T1000 (cell line): Measurements from ENCODE around the gene BRMS1.
"Not testable (repeated sequence)": the region's sequence is repeated elsewhere in the genome, so short reads cannot be mapped to it uniquely, and the experiment has no call there.

Experiments used
- DNase-seq: peaks from one replicate; lab custom pipeline; 2025; ENCODE audit warnings: mixed read lengths; lab: John Stamatoyannopoulos, UW

Gene BRMS1

DNA sequence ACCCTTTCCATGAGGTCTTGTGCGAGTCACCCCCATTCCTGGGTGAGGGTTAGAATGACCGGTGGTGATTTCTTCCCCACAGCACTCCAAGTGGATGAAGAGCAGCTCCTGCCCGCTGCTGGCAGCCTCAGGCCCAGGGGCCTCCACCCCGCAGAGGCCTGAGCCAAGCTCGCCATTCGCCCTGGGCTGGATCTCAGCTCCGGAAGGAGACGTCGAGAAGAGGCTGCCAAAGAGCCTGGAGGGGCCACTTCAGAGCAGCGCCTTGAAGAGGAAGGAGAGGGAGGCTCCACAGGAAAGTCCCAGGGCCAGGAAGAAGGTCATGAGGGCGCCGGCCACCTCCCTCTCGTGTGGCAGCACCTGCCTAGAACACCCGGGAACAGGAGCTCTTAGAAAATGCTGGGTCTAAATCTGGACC lies 18.3 kb upstream of the BRMS1 start:
- no peak for DNase-seq

DNA sequence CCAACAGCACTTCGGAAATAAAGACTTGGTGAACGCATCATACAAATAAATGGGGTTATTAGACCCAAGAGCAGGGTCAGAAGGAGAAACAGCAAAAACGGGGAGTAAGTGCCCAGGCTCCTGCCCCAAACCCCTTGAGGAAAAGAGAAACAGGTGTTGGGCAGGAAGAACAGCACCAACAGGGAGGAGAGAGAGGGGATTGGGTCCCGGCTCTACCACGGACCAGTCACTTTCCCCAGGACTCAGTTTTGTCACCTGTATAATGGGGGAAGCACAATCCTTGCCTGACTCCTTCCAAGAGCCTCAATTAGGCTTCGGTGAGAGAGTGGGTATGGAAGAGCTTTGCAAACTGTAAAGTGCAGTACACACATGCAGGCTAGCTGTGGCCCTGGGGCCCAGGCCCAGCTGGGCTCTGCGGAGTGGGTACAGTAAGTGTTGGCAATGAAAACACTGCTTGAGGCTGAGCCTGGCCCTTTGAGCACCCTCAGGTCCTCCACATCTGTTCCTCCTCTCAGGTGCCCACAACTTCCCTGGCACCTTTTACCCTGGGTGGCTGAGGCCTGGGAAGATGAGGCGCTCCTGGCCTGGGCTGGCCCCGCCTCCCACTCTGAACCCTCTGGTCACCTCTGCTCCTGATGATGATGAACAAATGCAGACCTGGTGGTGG lies 17.7 kb upstream of the BRMS1 start:
- no peak for DNase-seq

DNA sequence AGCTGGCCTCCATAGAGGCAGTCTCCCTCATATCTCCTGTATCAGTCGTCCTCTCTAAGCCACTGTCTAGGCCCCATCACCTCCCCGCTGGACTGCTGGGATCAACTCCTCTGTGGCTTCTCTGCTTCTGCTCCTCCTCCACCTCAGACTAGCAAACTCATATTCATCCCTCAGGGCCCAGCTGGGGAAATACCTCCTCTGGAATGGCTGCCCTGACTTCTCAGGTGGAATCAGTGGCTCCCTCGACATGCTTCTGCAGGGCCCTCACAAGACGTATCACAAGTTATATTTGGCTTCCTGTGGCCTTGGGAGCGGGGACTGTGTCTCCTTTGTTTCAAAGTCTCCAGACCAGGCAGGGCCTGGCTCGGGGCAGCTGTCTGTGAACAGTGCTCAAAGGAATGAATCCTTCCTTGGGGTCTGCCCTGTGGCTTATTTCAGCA lies 16.6 kb upstream of the BRMS1 start:
- no peak for DNase-seq

DNA sequence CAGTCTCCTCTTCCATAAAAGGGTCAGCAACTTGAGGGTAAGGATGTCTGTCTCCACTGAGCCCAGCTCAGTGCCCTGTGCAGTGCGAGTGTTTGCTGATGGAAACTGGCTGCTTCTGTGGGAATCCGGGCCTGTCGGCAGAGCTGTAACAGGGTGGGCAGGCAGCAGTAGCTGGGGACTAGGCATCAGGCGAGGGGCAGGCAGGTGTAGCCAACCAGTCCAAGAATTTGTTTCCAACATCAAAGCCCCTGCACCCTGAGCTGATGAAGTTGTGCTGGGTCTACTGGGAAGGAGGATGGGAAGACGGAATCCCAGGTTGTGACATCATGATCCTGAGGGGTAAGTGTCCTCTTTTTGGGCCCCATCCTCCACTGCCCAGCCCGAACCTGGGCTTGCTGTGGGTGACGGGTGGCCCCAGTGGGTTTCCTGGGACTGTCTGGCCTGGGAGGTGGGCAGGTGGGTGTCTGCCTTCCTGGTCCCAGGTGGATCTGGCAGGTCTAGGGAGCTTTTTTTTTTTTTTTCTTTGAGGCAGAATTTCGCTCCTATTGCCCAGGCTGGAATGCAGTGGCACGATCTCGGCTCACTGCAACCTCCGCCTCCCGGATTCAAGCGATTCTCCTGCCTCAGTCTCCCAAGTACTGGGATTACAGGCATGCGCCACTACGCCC lies 15.6 kb upstream of the BRMS1 start:
- DNase-seq = no peak

DNA sequence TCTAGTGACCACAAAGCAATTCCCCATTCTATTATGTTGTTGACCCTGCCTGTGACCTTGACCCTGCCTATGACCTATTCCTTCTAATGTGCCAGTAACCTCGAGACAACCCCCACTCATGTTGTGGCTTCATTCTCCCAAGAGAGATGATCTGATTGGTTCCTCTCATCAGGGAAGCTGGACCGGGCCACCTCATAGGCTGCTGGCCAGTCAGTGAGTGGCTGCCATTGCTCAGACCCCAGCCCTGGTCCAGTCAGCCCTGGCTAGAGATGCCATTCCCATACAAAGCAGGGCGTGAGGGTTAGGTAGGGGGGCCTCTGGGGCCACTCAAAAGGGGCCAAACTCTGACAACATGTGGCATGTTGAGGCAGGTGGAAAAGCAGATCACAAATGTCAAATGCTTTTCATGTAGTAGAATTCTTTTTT lies 14.8 kb upstream of the BRMS1 start:
- DNase-seq = no peak

DNA sequence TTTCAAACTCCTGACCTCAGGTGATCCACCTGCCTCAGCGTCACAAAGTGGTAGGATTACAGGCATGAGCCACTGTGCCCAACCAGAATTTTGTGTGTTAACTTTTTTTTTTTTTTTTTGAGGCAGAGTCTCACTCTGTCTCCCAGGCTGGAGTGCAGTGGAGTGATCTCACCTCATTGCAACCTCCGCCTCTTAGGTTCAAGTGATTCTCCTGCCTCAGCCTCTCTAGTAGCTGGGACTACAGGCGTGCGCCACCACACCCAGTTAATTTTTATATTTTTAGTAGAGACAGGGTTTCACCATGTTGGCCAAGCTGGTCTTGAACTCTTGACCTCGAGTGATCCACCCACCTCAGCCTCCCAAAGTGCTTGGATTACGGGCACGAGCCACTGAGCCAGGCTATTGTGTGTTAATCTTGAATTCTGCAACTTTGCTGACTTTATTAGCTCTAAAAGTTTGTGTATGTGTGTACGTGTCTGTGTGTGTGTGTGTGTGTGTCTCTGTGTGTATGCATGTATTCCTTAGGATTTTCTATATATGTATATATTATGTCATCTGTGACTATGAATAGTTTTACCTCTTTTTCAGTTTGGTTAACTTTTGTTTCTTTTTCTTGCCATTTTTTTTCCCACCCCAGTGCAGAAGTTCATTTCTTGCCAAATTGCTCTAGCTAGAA lies 5.8 kb upstream of the BRMS1 start:
- DNase-seq = not testable (repeated sequence)

DNA sequence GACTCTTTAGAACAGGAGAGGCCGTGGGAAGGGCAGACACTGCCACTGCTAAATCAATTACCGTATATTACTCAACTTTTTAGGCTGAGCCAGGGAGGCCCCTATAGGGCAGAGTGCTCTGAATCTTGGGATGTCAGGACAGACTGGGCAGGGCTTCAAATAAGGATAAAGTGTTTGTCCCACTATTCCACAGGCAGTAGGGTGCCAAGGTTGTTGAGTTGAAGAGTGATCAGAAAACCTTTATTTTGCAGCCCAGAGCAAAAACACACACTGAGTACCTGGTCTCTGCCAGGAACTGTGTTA lies 4.1 kb upstream of the BRMS1 start:
- no peak for DNase-seq

DNA sequence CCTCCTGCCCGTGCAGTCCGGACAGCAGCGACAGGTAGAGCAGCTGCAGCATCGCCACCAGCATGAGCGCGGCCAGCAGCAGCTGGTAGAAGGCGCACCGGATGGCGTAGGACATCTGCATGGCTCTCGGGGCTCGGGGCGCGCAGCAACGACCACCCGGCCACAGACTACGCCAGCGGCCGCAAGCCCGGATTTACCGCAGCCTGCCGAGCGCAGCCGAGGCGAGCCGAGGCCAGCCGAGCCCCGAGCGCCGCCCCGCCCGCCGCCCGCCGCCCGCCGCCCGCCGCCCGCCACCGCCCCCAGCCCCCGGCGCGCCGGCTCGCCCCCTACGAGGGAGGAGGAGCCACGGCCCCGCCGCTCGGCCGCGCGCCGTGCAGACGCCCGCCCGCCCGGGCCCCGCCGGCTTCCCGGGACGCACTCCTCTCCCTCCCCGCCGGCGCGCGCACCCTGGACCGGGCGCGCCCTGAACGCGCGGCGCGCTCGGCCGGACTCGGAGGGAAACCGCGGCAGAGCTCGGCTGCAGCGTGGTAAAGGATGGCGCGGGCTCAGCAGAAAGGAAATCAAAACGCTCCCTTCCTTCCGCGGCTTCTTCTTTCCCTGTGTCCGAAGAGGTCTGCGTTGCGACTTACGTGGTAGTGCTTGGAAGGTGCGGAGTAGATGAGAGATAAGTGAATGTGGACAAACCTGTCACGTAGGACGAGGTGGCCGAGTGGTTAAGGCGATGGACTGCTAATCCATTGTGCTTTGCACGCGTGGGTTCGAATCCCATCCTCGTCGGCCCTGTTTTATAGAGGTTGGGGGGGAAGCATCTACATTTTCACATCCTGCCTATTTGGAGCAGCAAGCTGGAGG lies 2.7 kb upstream of the BRMS1 start, which contains the start of gene B4GAT1:
B4GAT1 (minus strand) TSS at position 205 of the 852 bp plus-strand sequence; CDS start at position 121, 84 bp downstream.
- peak; percentile 93 for DNase-seq

DNA sequence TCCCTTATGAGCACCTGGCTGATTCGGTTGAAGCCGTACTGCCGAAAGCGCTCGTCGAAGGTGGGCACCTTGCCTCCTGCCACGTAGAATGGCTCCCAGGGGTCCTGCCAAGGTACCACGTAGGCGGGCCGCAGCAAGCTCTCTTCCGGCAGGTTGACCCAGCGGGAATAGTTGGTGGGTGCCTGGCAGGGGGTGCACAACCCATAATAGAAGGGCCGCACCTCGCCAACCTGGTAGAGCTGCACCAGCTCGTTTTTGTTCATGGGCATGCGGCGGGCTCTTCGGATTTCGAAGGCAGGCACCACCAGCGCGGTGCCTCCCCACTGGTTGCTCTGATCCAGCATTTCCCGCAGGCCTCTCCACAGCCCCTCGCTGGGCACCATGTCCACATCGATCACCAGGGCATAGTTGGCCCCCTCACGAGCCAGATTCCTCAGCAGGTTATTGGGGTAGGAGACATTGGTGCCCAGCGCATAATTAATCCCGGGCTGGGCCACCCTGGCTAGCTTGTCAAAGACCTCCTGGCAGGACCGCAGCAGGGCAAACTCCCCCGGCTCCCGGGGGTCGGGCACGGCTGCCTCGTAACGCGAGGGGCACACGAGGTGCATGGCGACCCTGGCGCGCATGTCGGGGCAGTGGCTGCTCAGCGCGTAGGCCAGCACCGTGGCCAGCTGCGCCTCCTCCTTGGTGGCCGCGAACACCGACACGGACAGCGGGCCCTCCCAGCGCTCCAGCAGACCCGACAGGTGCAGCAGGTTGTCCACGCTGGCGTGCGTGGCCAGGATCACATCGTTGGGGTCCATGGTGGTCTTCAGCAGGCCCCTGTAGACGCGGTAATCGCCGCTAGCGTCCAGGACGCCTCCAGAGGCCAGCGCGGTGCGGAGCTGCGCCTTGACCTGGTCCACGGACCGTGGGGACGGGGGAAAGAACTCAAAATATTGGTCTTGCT lies 1.8 kb upstream of the BRMS1 start:
- DNase-seq = no peak

DNA sequence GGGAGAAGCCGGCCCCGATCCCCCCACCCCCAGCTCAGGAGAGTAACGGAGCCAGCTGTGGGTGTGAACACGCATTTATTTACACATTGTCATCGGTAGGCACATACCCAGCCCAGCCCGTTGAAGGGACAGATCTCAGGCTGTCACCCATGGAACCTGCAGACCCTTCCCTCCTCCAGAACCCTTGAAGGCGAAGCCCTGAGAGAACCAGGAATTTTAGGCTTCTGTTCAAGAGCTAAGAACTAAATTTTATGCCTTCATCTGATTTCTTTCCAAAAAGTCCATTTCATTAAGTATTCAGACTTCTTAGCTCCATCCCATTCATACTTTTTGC lies 379 bp upstream of the BRMS1 start:
- DNase-seq = no peak

DNA sequence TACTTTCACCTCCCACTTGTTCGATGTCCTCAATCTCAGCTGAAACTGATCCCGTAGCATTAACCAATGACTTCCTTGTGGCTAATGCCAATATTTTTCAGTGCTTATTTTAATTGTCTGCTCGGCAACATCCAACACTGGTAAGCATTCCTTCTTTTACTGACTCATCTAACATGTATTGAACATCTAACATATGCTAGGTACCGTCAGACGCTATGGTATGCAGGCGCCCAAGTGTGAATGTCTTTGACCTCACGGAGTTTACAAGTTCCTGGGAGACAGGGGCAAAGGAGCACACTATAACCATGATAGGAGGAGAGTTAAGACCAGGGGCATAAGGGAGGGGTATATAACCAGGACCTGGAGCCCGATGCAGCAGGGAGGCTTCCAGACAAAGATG lies 1.7 kb downstream of the BRMS1 start:
- DNase-seq = no peak

DNA sequence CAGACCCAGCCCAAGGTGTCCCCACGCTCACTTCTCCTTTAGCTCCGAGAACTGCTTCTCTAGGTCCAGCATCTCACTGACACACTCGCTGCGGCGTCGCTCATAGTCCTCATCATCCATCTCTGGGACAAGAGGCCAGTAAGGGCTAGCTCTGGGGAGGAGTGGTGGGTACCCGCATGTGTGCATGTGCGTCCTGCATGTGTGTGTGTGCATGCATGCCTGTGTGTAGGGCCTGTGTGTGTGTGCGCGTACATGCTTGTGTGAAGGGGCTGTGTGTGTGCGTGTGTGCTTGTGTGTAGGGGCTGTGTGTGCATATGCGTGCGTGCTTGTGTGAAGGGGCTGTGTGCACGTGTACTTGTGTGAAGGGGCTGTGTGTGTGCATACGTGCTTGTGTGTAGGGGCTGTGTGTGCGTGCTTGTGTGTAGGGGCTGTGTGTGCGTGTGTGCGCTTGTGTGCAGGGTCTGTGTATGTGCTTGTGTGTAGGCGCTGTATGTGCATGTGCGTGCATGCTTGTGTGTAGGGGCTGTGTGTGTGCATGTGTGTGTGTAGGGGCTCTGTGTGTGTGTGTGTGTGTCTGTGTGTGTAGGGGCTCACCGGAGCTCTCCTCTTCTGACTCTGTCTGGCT lies 3.3 kb downstream of the BRMS1 start:
- DNase-seq = no peak

DNA sequence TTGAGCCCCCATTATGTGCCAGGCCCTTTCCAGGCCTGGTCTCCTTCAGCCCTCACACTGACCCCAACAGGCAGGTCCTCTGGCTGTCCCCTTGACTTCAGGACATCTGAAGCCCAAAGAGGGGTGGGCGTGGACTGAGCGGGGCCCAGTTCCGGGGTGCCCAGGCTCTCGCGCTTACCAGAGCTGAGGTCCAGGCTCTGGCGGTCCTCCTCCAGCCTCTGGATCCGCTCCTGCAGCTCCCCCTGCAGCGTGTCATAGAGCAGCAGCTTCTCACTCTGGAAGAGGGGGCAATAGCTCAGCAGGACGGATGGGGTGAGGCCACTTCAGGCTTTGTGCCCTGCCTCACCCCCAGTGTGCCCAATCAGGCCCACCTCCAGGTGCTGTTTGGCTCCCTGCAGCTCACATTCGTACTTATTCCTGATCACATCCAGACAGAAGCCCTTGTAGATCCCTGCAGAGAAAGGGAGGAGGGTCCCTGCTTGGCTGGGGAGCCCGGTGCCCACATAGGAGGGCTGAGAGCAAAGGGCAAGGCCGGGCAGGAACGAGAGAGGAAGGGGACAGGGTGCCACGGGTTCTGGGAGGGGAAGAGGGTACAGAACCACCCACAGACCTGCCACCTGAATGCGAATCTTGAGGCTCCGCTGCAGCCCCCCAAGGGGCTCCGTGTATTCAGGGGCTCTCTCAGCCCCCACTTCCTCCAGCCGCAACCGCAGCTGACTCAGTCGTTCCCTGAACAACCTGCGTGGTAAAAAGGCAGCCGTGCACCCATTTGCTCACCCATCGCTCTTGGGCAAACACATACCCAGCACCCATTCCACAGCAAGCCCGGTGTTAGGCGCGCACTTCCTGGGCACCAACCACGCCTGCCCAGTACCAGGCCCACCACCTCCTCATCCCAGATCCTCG lies 4.1 kb downstream of the BRMS1 start:
- no peak for DNase-seq

DNA sequence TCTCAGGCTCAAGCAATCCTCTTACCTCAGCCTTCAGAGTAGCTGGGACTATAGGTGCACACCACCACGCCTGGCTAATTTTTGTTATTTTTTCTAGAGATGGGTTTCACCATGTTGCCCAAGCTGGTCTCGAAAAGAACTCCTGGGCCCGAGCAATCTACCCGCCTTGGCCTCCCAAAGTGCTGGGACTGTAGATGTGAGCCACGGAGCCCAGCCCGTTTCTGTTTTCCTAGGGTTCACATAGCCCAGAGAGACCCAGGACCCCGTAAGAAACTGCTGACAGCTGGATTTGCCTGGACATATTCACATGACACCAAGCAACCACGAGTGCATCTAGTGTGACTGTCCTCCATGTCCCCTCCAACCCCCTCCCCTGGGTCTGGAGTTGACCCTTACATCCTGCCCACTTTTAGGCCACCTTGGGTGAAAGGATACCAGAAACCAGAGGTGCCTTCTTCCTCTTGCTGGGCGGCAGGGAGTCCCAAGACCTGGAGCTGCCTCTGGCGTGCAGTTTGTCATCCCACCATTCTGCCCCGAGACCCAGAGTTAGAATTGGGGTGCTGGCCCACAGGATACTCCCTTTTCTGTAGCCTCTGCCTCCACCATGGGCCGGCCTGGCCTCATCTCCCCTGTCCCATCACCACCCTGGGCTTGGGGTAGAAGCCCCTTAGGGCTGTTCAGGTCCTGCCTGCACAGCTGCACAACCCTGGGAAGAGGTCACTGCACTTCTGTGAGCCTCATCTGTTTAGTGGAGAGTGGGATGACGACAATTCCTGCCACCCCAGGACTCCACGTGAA lies 5.0 kb downstream of the BRMS1 start:
- DNase-seq = no peak

DNA sequence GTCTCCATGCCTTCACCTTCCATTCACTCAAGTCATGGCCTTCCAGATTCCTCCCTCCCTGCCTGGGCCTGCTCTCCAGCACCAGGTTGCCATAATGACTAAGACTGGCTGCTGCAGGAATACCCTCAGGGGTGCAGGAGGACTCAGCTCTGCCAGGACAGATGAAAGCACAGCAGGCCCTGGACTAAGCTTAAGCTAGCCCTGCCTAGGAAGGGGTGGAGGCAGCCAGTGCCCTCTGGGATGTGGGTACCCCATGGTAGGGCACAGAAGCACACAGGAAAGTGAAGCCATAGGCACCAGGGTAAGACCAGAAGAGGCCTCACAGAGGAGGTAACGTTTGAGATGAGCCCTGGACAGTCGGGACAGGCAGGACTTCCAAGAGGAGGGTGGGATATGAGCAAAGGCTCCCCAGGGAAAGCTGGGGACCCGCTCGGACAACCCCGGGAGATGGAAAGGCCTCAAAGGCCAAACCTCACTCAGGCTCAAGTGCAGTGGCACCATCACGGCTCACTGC lies 5.7 kb downstream of the BRMS1 start:
- DNase-seq = peak; percentile 56

DNA sequence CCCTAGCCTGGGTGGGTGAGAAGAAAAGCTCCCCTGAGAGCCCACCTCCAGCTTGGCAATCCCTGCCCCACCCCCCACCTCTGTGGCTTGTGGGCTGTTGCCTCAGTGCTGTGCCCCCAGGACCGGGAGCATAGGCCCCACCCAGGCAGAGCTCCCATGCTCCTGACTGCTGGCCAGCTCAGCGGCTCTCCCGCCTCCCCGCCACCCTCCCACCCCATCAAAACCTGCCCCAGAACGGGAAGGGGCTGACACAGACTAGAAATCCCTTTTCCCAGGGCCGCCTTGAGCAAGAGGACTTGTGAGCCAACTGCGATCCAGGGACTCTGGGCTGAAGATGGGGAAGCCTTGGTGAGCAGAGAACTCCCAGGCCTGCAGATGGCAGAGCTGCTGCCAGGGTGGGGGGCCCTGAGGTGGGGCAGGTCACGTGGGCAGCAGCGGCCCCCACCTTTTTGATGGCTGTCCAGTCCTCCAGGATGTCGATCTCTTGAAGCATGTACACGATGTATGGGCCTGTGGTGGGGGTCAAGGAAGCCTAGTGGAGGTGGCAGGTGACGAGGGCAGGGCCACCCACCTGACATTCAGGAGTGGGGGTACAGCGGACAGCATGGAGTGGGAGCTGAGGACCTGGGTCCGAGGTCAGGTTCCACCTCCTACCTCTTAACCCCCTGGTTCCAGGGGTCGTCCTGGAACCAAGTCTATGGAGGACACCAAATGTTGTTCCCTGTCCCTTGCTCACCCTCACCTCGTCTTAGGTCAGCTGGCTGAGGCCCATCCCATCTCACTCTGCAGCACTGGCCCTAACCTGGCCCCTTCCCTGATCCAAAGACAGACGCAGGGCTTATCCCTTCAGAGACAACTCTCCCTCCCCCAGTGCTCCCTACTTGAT lies 6.4 kb downstream of the BRMS1 start:
- DNase-seq = no peak

DNA sequence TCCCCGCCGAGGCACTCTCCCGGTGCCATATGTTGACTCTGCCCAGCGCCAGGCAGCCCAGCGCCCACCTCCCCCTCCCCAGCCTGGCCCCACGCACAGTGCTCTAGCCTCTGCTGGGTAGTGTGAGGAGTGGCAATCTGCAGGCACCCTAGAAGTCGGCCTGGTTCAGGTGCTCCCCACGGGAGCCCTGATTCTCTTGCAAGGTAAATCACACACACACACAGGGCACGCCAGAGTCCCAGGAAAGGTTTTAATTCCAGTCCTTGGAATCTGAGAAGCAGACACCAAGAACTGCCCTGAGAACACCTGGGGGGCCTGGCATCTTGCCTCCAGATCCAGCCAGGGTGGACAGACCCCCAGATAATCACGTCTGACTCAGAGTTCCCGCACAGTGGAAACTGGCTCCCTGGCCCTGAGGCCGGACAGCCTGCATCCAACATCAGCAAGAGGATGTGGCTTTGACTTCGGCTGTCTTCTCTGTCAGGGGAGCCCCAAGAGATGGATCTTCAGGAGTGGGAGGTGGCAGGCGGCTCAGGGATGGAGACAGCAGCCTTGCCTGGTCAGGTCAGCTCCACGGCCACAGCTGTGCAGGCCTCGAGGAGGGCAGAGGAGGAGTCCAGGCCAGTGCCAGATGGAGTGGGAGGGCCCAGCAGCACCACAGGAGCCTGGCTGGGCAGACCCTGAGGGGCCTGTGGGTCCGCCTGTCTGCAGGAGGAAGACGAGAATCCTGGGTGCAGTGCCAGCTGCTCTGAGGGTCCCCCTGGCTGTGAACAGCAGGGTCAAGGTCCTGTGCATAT lies 7.6 kb downstream of the BRMS1 start:
- peak; percentile 37 for DNase-seq
